Endothelial cell of umbilical vein (primary cell): ENCODE measurements around the gene PROM1. TPM values are rescaled to one million over a fixed set of nuclear protein-coding genes. Genes with fewer than 3 reads are reported as not detected.

Experiments
- BruUV-seq: library from RNA; stranded (reverse); fragments of 400-500 nt; replicated peaks from 2 replicates; lab custom pipeline; 2021; lab: Mats Ljungman, UMichigan
- CTCF ChIA-PET: fragments of 300-600, 350-600 bp; sonication (Branson Sonifier 250); formaldehyde crosslinking; loops from one replicate; lab custom pipeline; 2021; ENCODE audit warnings: antibody characterized with exemption, inconsistent platforms; lab: Charles Lee
- POLR2A ChIA-PET: fragments of 300-600, 350-600 bp; sonication (Branson Sonifier 250); formaldehyde crosslinking; loops from one replicate; lab custom pipeline; 2021; ENCODE audit warnings: antibody characterized with exemption, inconsistent platforms; lab: Charles Lee
- DNase-seq: peaks from one replicate; pipeline ENCODE4 v3.0.0-alpha.2; 2011; ENCODE audit warnings: low read depth, low spot score
- FAIRE-seq: peaks from 2 replicates; lab custom pipeline; 2011; peaks lifted over from hg19 to GRCh38; lab: Jason Lieb, UNC
- H2AFZ ChIP-seq: 2 replicates; pipeline ENCODE4 v1.6.0; 2012; ENCODE audit warnings: low read depth, low read length, control low read depth, inconsistent platforms
- H3K27ac ChIP-seq: 2 replicates; pipeline ENCODE4 v1.5.1; 2011; ENCODE audit warnings: low read depth, mild to moderate bottlenecking, control low read depth, low read length, moderate library complexity; ENCODE audit not compliant: insufficient read depth
- H3K27me3 ChIP-seq, 2 experiments: 2 replicates each; pipeline versions ENCODE4 v1.6.0 to v1.6.1; 2011; ENCODE audit warnings: low read length in 2 of 2, mixed read lengths in 1 of 2; ENCODE audit not compliant: control insufficient read depth in 2 of 2, insufficient read depth in 2 of 2
- H3K36me3 ChIP-seq, 2 experiments: 2 replicates in 1 of 2; 3 replicates in 1 of 2; pipeline ENCODE4 v1.5.1; 2011; ENCODE audit warnings: low read length in 2 of 2, mild to moderate bottlenecking in 1 of 2, moderate library complexity in 1 of 2; ENCODE audit not compliant: control insufficient read depth in 2 of 2, insufficient read depth in 2 of 2; ENCODE audit errors: extremely low read depth in 1 of 2
- H3K4me1 ChIP-seq: 3 replicates; pipeline ENCODE4 v1.5.1; 2011; ENCODE audit warnings: mild to moderate bottlenecking, low read length; ENCODE audit not compliant: control insufficient read depth, insufficient read depth; ENCODE audit errors: extremely low read depth
- H3K4me2 ChIP-seq: 2 replicates; pipeline ENCODE4 v1.6.1; 2011; ENCODE audit warnings: low read length, control low read depth, mixed read lengths; ENCODE audit not compliant: insufficient read depth
- H3K4me3 ChIP-seq, 3 experiments: fragments of 200-600 bp in 1 of 3; sonication (generic), shearing (Covaris generic) in 1 of 3; replicated peaks in 1 of 3; 2 replicates each; pipeline ENCODE4 v1.5.1; 2011 to 2016; ENCODE audit warnings: control low read depth in 3 of 3, low read length in 3 of 3, mild to moderate bottlenecking in 2 of 3, inconsistent platforms in 1 of 3, low read depth in 1 of 3, moderate library complexity in 1 of 3; ENCODE audit not compliant: insufficient read depth in 1 of 3
- H3K79me2 ChIP-seq: 2 replicates; pipeline ENCODE4 v1.6.0; 2012; ENCODE audit warnings: low read length, inconsistent platforms; ENCODE audit not compliant: control insufficient read depth, insufficient read depth
- H3K9ac ChIP-seq: replicated peaks from 2 replicates; pipeline ENCODE3; 2011; ENCODE audit warnings: low read length, control low read depth; ENCODE audit not compliant: insufficient read depth; ENCODE audit errors: extremely low read depth
- H3K9me1 ChIP-seq: replicated peaks from 3 replicates; pipeline ENCODE4 v1.6.0; 2011; ENCODE audit warnings: mild to moderate bottlenecking, low read length; ENCODE audit not compliant: control insufficient read depth, insufficient read depth; ENCODE audit errors: extremely low read depth
- H3K9me3 ChIP-seq: replicated peaks from 2 replicates; pipeline ENCODE4 v1.5.1; 2012; ENCODE audit warnings: low read length, inconsistent platforms; ENCODE audit not compliant: control insufficient read depth, insufficient read depth
- H4K20me1 ChIP-seq: replicated peaks from 2 replicates; pipeline ENCODE3; 2011; ENCODE audit warnings: mild to moderate bottlenecking, low read length; ENCODE audit not compliant: control insufficient read depth, insufficient read depth; ENCODE audit errors: extremely low read depth
- EZH2 ChIP-seq: IDR thresholded peaks from 2 replicates; pipeline ENCODE4 v1.6.1; 2012; ENCODE audit warnings: borderline replicate concordance, low read depth, mild to moderate bottlenecking, moderate library complexity, low read length, inconsistent platforms; ENCODE audit not compliant: severe bottlenecking
- FOS ChIP-seq: IDR thresholded peaks from 2 replicates; pipeline ENCODE4 v1.6.1; 2011; ENCODE audit warnings: mild to moderate bottlenecking, low read length, moderate library complexity, borderline replicate concordance; ENCODE audit not compliant: insufficient read depth
- POLR2A ChIP-seq: IDR thresholded peaks from 2 replicates; pipeline ENCODE4 v1.6.1; 2012; ENCODE audit warnings: low read depth, mild to moderate bottlenecking, control low read depth, low read length
- POLR2AphosphoS5 ChIP-seq: IDR thresholded peaks from 2 replicates; pipeline ENCODE4 v1.6.1; 2012; ENCODE audit warnings: low read depth, mild to moderate bottlenecking, control low read depth, low read length, moderate library complexity; ENCODE audit not compliant: insufficient read depth
- dilution Hi-C: fragments of 300-500 bp; cut with MboI; formaldehyde crosslinking; loops from one replicate; pipeline ENCODE4 v1.15.0; 2019; ENCODE audit warnings: low sequenced_read_pairs; ENCODE audit not compliant: extremely low pct_ligation_motif_present
- intact Hi-C: fragments of 100-400 bp; cut with micrococcal nuclease; formaldehyde crosslinking; loops from one replicate; pipeline ENCODE4 v1.10.0; 2022
- polyA plus RNA-seq, 4 experiments: library from polyadenylated mRNA; depleted of rRNA in 3 of 4; stranded (reverse) in 3 of 4; unstranded in 1 of 4; fragments of >200 nt; gene quantifications; 2 replicates each; pipeline versions ENCODE4 v1.2.1 to v1.2.3, GENCODE V29; 2011 to 2012; ENCODE audit warnings: missing spikeins in 1 of 4
- total RNA-seq: library from RNA; stranded (reverse); gene quantifications from 2 replicates; pipeline ENCODE4 v1.2.3, GENCODE V29; 2021
- TF ChIP-seq, protein P1 (sequence below): IDR thresholded peaks from 2 replicates; pipeline ENCODE4 v1.6.1; 2011; ENCODE audit not compliant: insufficient read depth, insufficient read length
- TF ChIP-seq, protein P2 (sequence below), 2 donors: IDR thresholded peaks; 1 replicate in 1 of 2; 2 replicates in 1 of 2; pipeline ENCODE4 v1.5.1; 2011; ENCODE audit warnings: low read length in 2 of 2, mild to moderate bottlenecking in 2 of 2, moderate library complexity in 2 of 2, control low read depth in 1 of 2, inconsistent platforms in 1 of 2, low read depth in 1 of 2; ENCODE audit not compliant: insufficient read depth in 1 of 2; ENCODE audit errors: extremely low read depth in 1 of 2

PROM1 gene
- total and polyA plus RNA-seq, 2 donors (not counting 3 experiments of a cell fraction or from before 2014, with no cell fraction given) = 0.36 to 1.7 TPM

DNA sequence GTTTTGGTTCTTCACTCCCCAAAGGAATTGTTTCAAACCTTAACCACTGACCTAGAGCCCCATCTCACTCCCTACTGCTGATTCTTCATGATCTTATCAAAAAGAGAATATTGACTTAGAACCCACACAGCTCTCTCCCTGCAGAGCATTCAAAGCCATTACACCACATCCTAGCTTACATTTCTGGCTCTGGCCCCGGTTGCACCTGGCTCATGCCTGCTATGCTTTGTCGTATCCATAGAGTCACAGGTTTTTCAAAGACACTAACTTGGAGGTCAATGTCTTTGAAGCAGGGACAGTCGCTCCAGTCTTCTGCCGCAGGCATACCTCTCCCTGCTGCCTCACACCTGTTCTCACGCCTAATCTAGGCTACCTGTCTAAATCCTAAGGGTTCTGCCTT lies 78.1 kb downstream of the PROM1 start:
- Histone ChIP-seq H3K9me1 (no peaks in the 10 kb centered on the region), H3K27ac (no peak overlapping the region), H3K79me2 (no peaks in the 10 kb centered on the region), H3K9ac (no peak overlapping the region), H3K9me3 (no peaks in the 10 kb centered on the region), H4K20me1 (no peaks in the 10 kb centered on the region), H3K27me3 (peaks cover 6% of the 10 kb centered on the region in 2 experiments), H3K4me2 (no peak overlapping the region), H2AFZ (no peak overlapping the region), H3K4me3 (no peak overlapping the region), H3K4me1 (no peaks in the 10 kb centered on the region), H3K36me3 (no peaks in the 10 kb centered on the region)
- ChIA-PET CTCF (interaction anchor here (1.0 to 2.0 kb wide), 3 partner anchors 9 to 259 kb away, joined by 3 to 7 read pairs (median 5); no protein-coding TSS in a partner anchor), POLR2A (no interaction called here)
- DNase-seq (no peak), FAIRE-seq (no peak)
- BruUV-seq = no TSS peak
- dilution Hi-C loops (no loop called here), intact Hi-C loops (no loop called here)
- TF ChIP-seq, protein P1, sequence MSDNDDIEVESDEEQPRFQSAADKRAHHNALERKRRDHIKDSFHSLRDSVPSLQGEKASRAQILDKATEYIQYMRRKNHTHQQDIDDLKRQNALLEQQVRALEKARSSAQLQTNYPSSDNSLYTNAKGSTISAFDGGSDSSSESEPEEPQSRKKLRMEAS = no peak
- TF ChIP-seq, protein P2, sequence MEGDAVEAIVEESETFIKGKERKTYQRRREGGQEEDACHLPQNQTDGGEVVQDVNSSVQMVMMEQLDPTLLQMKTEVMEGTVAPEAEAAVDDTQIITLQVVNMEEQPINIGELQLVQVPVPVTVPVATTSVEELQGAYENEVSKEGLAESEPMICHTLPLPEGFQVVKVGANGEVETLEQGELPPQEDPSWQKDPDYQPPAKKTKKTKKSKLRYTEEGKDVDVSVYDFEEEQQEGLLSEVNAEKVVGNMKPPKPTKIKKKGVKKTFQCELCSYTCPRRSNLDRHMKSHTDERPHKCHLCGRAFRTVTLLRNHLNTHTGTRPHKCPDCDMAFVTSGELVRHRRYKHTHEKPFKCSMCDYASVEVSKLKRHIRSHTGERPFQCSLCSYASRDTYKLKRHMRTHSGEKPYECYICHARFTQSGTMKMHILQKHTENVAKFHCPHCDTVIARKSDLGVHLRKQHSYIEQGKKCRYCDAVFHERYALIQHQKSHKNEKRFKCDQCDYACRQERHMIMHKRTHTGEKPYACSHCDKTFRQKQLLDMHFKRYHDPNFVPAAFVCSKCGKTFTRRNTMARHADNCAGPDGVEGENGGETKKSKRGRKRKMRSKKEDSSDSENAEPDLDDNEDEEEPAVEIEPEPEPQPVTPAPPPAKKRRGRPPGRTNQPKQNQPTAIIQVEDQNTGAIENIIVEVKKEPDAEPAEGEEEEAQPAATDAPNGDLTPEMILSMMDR (IDR thresholded peaks at IDR 0.05; ENCODE audit: extremely low read depth in 1 of 2, insufficient read depth in 1 of 2, low read depth in 1 of 2, low read length in 2 of 2) = no peak

DNA sequence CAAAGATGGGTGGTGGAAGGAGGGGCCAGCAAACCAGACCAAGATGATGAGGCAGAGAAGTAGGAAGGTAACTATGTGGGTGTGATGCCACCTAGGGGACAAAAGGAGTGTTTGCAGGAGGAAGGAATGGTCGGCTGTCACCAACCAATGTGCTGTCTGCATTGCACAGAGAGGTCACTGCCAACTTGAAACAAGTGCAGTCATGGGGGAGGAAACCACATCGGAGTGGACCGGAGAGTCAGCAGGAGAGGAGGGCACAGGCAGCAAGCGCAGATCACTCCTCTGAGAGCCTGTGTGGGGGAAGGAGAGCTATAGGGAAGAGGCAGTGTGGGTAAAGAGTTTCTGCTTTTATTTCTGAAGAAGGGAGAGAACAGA lies 82.4 kb downstream of the PROM1 start:
- CTCF ChIA-PET = interaction anchor here (0.8 to 4.5 kb wide), 23 partner anchors 9 to 1471 kb away, joined by 3 to 93 read pairs (median 5); partner anchors contain the start of genes CC2D2A and FGFBP2
- intact Hi-C loops = loop anchor here (1.0 to 2.0 kb wide), 5 partner anchors 38 to 522 kb away; partner anchors contain the start of gene FGFBP2
- no peaks in the 10 kb centered on the region for H3K36me3 ChIP-seq
- DNase-seq = peak; percentile 73
- no peak overlapping the region for H3K4me3 ChIP-seq
- POLR2A ChIA-PET = no interaction called here
- H3K27ac ChIP-seq = no peak overlapping the region
- TF ChIP-seq POLR2A (no peak), EZH2 (no peak), POLR2AphosphoS5 (no peak), FOS (no peak)
- TF ChIP-seq, protein P2 (IDR thresholded peaks at IDR 0.05; ENCODE audit: extremely low read depth in 1 of 2, insufficient read depth in 1 of 2, low read depth in 1 of 2, low read length in 2 of 2) = peak; percentile 78 to 85
- TF ChIP-seq, protein P1 = no peak
- FAIRE-seq = peak; percentile 88
- BruUV-seq = no TSS peak
- no peak overlapping the region for H3K4me2 ChIP-seq
- dilution Hi-C loops = no loop called here
- H3K79me2 ChIP-seq = no peaks in the 10 kb centered on the region
- H3K9me1 ChIP-seq = no peaks in the 10 kb centered on the region
- H3K4me1 ChIP-seq = no peaks in the 10 kb centered on the region
- H3K9ac ChIP-seq = no peak overlapping the region
- H4K20me1 ChIP-seq = no peaks in the 10 kb centered on the region
- H3K9me3 ChIP-seq = no peaks in the 10 kb centered on the region
- peaks cover 6% of the 10 kb centered on the region in 2 experiments for H3K27me3 ChIP-seq
- H2AFZ ChIP-seq = no peak overlapping the region
